ENCODE data around the gene SYT12. TPM values are rescaled to one million over a fixed set of nuclear protein-coding genes. Genes with fewer than 3 reads are reported as not detected.
A peak's percentile ranks its signal among the peaks of the same experiment; 100 is the strongest.

The SYT12 gene
- total and polyA plus RNA-seq, 2 donors from 2014 or later = 0.13 to 4.2 TPM

- peak overlapping the region in 1 of 3 donors; percentile 25 for H3K4me3 ChIP-seq (ENCODE audit: low read length in 3 of 3)
- FAIRE-seq (no peak), DNase-seq (peak in 3 of 5 donors; percentile 54 to 91 (median 66))
- H3K27me3 ChIP-seq (ENCODE audit: control insufficient read depth, insufficient read depth, low read length) = peaks cover 2% of the 10 kb centered on the region
- no peak overlapping the region for H3K27ac ChIP-seq (ENCODE audit: low read depth in 2 of 2, low read length in 2 of 2)
- no peak for TF ChIP-seq CTCF (IDR thresholded peaks at IDR 0.05; ENCODE audit: borderline replicate concordance, extremely low read depth, insufficient read depth)
- H3K4me1 ChIP-seq (ENCODE audit: control insufficient read depth in 2 of 3, insufficient read depth in 2 of 3, low read depth in 1 of 3, low read length in 3 of 3) = peaks cover 0 to 5% (median 5%) of the 10 kb centered on the region in 3 donors
- H3K9ac ChIP-seq (ENCODE audit: low read length in 3 of 3) = peak overlapping the region in 1 of 3 donors; percentile 26
- intact Hi-C loops (cut with DNase I) = no loop called here
- no peaks in the 10 kb centered on the region for H3K36me3 ChIP-seq (ENCODE audit: control insufficient read depth in 2 of 3, insufficient read depth in 3 of 3, low read length in 3 of 3)
- no peaks in the 10 kb centered on the region for H3K9me3 ChIP-seq (ENCODE audit: control insufficient read depth in 2 of 3, insufficient read depth in 1 of 3, low read length in 3 of 3)
These were observed 497 bp upstream of the SYT12 start for GRCh38 chr11:67022341-67022933.

GRCh38 chr11:67023957-67024353 lies 1.0 kb downstream of the SYT12 start:
- no peaks in the 10 kb centered on the region for H3K9me3 ChIP-seq (ENCODE audit: control insufficient read depth in 2 of 3, insufficient read depth in 1 of 3, low read length in 3 of 3)
- peaks cover 2% of the 10 kb centered on the region for H3K27me3 ChIP-seq (ENCODE audit: control insufficient read depth, insufficient read depth, low read length)
- no peaks in the 10 kb centered on the region for H3K36me3 ChIP-seq (ENCODE audit: control insufficient read depth in 2 of 3, insufficient read depth in 3 of 3, low read length in 3 of 3)
- no peak for DNase-seq
- intact Hi-C loops (cut with DNase I) = no loop called here
- no peak overlapping the region for H3K9ac ChIP-seq (ENCODE audit: low read length in 3 of 3)
- H3K27ac ChIP-seq (ENCODE audit: low read depth in 2 of 2, low read length in 2 of 2) = no peak overlapping the region
- H3K4me3 ChIP-seq (ENCODE audit: low read length in 3 of 3) = no peak overlapping the region
- H3K4me1 ChIP-seq (ENCODE audit: control insufficient read depth in 2 of 3, insufficient read depth in 2 of 3, low read depth in 1 of 3, low read length in 3 of 3) = peaks cover 0 to 5% (median 5%) of the 10 kb centered on the region in 3 donors
- no peak for FAIRE-seq
- TF ChIP-seq CTCF (IDR thresholded peaks at IDR 0.05; ENCODE audit: borderline replicate concordance, extremely low read depth, insufficient read depth) = no peak

GRCh38 chr11:67024410-67024809 lies 1.5 kb downstream of the SYT12 start:
- H3K27ac ChIP-seq (ENCODE audit: low read depth in 2 of 2, low read length in 2 of 2) = no peak overlapping the region

More at GRCh38 chr11:67024410-67024809, 1.5 kb downstream of the SYT12 start:
- TF ChIP-seq CTCF (IDR thresholded peaks at IDR 0.05; ENCODE audit: borderline replicate concordance, extremely low read depth, insufficient read depth) = no peak
- Histone ChIP-seq H3K36me3 (ENCODE audit: control insufficient read depth in 2 of 3, insufficient read depth in 3 of 3, low read length in 3 of 3) (no peaks in the 10 kb centered on the region), H3K4me1 (ENCODE audit: control insufficient read depth in 2 of 3, insufficient read depth in 2 of 3, low read depth in 1 of 3, low read length in 3 of 3) (peaks cover 0 to 5% (median 5%) of the 10 kb centered on the region in 3 donors), H3K9me3 (ENCODE audit: control insufficient read depth in 2 of 3, insufficient read depth in 1 of 3, low read length in 3 of 3) (no peaks in the 10 kb centered on the region), H3K9ac (ENCODE audit: low read length in 3 of 3) (no peak overlapping the region), H3K4me3 (ENCODE audit: low read length in 3 of 3) (no peak overlapping the region), H3K27me3 (ENCODE audit: control insufficient read depth, insufficient read depth, low read length) (peaks cover 2% of the 10 kb centered on the region)
- FAIRE-seq = no peak
- intact Hi-C loops (cut with DNase I) = no loop called here
- DNase-seq = no peak
